ENCODE results near the gene REELD1. TPM values are rescaled to one million over a fixed set of nuclear protein-coding genes. Genes with fewer than 3 reads are reported as not detected.

The REELD1 gene
- total RNA-seq (2022), result not detected in 2 replicates
- Bru-seq, nascent RNA, result percentile 22 among the genes with signal in this experiment
- percentile 47 among the genes with signal in this experiment for BruChase-seq, experiment 1, labeled RNA remaining after a 6-hour chase
- percentile 39 among the genes with signal in this experiment for BruChase-seq, experiment 2, labeled RNA remaining after a 2-hour chase
- long read RNA-seq, partial matches to known transcripts, result 0 of 1 reads
- long read RNA-seq, other reads (novel, unspliced or antisense), result 1 of 1 reads

DNA sequence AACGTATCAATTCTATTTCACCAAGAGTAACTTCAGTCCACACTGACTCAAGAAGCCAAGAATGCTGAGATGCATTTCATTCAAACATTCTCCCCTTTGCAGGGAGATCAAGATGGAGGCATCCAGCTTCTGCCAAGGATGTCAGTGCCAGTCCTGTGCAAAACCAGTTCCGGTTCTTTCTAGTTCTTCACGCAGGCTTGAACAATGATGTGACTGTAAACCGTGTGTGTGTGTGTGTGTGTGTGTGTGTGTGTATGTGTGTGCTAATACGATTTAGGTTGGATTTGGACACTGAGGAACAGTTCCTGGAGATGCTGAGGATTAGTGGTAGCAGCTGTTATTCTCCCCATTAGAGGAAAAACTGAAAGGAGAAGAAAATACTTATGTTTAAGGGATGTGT, at the start of gene REELD1:
Gene REELD1 (plus strand): TSS at position 301 of the 400 bp plus-strand sequence. CDS start 2,415 bp downstream, outside the sequence.
- Mint-ChIP-seq H3K9me3 (ENCODE audit: unreplicated experiment) (no peaks in the 10 kb centered on the region), H3K27me3 (ENCODE audit: insufficient read depth, unreplicated experiment) (peaks cover 10% of the 10 kb centered on the region), H3K4me3 (ENCODE audit: unreplicated experiment) (no peak within 1 kb of the TSS), H3K4me1 (ENCODE audit: insufficient read depth, unreplicated experiment) (no peaks in the 10 kb centered on the region), H3K36me3 (ENCODE audit: insufficient read depth, unreplicated experiment) (no peaks in the 10 kb centered on the region), H3K27ac (ENCODE audit: low read depth, unreplicated experiment) (no peak within 1 kb of the TSS)
- DNase-seq (ENCODE audit: unreplicated experiment), result no peak
- TF ChIP-seq, protein P1, sequence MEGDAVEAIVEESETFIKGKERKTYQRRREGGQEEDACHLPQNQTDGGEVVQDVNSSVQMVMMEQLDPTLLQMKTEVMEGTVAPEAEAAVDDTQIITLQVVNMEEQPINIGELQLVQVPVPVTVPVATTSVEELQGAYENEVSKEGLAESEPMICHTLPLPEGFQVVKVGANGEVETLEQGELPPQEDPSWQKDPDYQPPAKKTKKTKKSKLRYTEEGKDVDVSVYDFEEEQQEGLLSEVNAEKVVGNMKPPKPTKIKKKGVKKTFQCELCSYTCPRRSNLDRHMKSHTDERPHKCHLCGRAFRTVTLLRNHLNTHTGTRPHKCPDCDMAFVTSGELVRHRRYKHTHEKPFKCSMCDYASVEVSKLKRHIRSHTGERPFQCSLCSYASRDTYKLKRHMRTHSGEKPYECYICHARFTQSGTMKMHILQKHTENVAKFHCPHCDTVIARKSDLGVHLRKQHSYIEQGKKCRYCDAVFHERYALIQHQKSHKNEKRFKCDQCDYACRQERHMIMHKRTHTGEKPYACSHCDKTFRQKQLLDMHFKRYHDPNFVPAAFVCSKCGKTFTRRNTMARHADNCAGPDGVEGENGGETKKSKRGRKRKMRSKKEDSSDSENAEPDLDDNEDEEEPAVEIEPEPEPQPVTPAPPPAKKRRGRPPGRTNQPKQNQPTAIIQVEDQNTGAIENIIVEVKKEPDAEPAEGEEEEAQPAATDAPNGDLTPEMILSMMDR (IDR thresholded peaks at IDR 0.05; ENCODE audit: unreplicated experiment), result no peak
- POLR2A ChIA-PET, result interaction anchor here (0.6 kb wide), 1 partner anchor 9 kb away, joined by 3 read pairs; no protein-coding TSS in a partner anchor
- intact Hi-C loops (cut with micrococcal nuclease), result no loop called here
- CTCF ChIA-PET, result interaction anchor here (0.6 kb wide), 1 partner anchor 494 kb away, joined by 3 read pairs; no protein-coding TSS in a partner anchor
- BruUV-seq (replicated peaks), result no TSS peak

DNA sequence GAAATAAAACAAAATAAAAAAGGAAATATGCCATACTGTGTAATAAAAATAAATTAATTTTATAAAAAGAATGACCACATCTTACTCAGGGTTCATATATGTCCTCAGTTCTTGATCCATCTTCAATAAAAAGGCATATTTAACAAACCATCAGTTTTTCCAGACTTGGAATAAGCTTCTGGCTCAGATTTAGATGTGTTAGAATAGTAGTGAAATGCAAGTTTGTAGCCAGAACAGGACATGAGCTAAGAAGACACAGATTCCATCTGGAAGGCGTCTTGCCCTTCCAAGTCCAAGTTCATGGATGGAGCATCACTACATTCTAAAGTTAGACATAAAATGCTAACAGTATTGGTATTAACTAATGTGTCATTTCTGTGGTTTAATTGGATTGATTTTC, 49.1 kb upstream of the REELD1 start:
- Mint-ChIP-seq H3K27ac (ENCODE audit: low read depth, unreplicated experiment) (no peak overlapping the region), H3K4me3 (ENCODE audit: unreplicated experiment) (no peak overlapping the region), H3K36me3 (ENCODE audit: insufficient read depth, unreplicated experiment) (no peaks in the 10 kb centered on the region), H3K4me1 (ENCODE audit: insufficient read depth, unreplicated experiment) (no peaks in the 10 kb centered on the region), H3K27me3 (ENCODE audit: insufficient read depth, unreplicated experiment) (no peaks in the 10 kb centered on the region), H3K9me3 (ENCODE audit: unreplicated experiment) (no peaks in the 10 kb centered on the region)
- BruUV-seq (replicated peaks), result no TSS peak
- CTCF ChIA-PET, result interaction anchor here (1.0 kb wide), 1 partner anchor 68 kb away, joined by 4 read pairs; no protein-coding TSS in a partner anchor
- TF ChIP-seq, protein P1 (IDR thresholded peaks at IDR 0.05; ENCODE audit: unreplicated experiment), result no peak
- no peak for DNase-seq (ENCODE audit: unreplicated experiment)
- intact Hi-C loops (cut with micrococcal nuclease), result no loop called here
- POLR2A ChIA-PET, result interaction anchor here (0.6 to 1.5 kb wide), 5 partner anchors 10 to 176 kb away, joined by 3 to 6 read pairs (median 3); partner anchors contain the start of gene LSM6

DNA sequence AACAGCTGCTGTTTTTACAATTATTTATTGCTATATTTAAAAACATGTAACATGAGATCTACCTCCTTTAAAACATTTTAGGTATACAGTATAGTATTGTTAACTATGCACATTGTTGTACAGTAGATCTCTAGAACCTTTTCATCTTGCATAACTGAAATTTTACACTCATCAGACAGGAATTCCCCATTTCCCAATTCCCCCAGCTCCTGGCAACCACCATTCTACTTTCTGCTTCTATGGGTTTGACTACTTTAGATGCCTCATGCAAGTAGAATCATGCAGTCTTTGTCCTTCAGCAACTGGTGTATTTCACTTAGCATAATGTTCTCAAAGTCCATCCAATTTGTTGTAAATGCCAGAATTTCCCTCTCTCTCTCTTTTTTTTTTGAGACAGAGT, 48.5 kb upstream of the REELD1 start:
- Mint-ChIP-seq H3K9me3 (ENCODE audit: unreplicated experiment) (no peaks in the 10 kb centered on the region), H3K27me3 (ENCODE audit: insufficient read depth, unreplicated experiment) (no peaks in the 10 kb centered on the region), H3K27ac (ENCODE audit: low read depth, unreplicated experiment) (peak overlapping the region; percentile 44), H3K36me3 (ENCODE audit: insufficient read depth, unreplicated experiment) (no peaks in the 10 kb centered on the region), H3K4me3 (ENCODE audit: unreplicated experiment) (no peak overlapping the region), H3K4me1 (ENCODE audit: insufficient read depth, unreplicated experiment) (no peaks in the 10 kb centered on the region)
- ChIA-PET CTCF (interaction anchor here (0.7 to 1.0 kb wide), 2 partner anchors 20 to 69 kb away, joined by 4 read pairs; no protein-coding TSS in a partner anchor), POLR2A (interaction anchor here (0.6 to 1.5 kb wide), 6 partner anchors 11 to 967 kb away, joined by 3 to 6 read pairs (median 4); partner anchors contain the start of gene LSM6)
- TF ChIP-seq, protein P1 (IDR thresholded peaks at IDR 0.05; ENCODE audit: unreplicated experiment), result no peak
- peak; percentile 88 for DNase-seq (ENCODE audit: unreplicated experiment)
- intact Hi-C loops (cut with micrococcal nuclease), result no loop called here
- no TSS peak for BruUV-seq (replicated peaks)

DNA sequence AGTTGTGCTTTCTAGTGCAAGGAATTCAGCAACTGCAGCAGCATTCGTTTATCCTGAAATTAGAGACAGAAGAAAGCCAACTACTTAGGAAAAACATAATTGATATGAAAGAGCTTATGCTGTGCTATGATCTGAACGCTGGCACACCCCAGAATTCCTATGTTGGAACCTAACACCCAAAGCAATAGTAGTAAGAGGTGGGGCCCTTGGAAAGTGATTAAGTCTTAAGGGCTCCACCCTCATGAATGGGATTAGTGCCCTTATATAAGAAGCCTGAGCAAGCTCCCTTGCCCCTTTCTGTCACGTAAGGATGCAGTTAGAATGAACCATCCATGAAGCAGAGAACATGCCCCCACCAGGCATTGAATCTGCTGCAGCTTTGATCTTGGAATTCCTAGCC, 44.2 kb upstream of the REELD1 start:
- no peaks in the 10 kb centered on the region for H3K27me3 Mint-ChIP-seq (ENCODE audit: insufficient read depth, unreplicated experiment)
- H3K9me3 Mint-ChIP-seq (ENCODE audit: unreplicated experiment), result no peaks in the 10 kb centered on the region
- TF ChIP-seq, protein P1 (IDR thresholded peaks at IDR 0.05; ENCODE audit: unreplicated experiment), result no peak
- H3K36me3 Mint-ChIP-seq (ENCODE audit: insufficient read depth, unreplicated experiment), result no peaks in the 10 kb centered on the region
- CTCF ChIA-PET, result interaction anchor here (1.5 kb wide), 1 partner anchor 75 kb away, joined by 4 read pairs; no protein-coding TSS in a partner anchor
- H3K27ac Mint-ChIP-seq (ENCODE audit: low read depth, unreplicated experiment), result no peak overlapping the region
- intact Hi-C loops (cut with micrococcal nuclease), result no loop called here
- H3K4me3 Mint-ChIP-seq (ENCODE audit: unreplicated experiment), result no peak overlapping the region
- POLR2A ChIA-PET, result no interaction called here
- DNase-seq (ENCODE audit: unreplicated experiment), result no peak
- no TSS peak for BruUV-seq (replicated peaks)
- no peaks in the 10 kb centered on the region for H3K4me1 Mint-ChIP-seq (ENCODE audit: insufficient read depth, unreplicated experiment)
